ENCODE measurements around the gene AKT1S1. TPM values are rescaled to one million over a fixed set of nuclear protein-coding genes. Genes with fewer than 3 reads are reported as not detected.

Gene AKT1S1
- total RNA-seq, 1 experiment from 2014 or later = 70.6 TPM

GRCh38 chr19:49881672-49882394 lies 4.7 kb upstream of the AKT1S1 start:
- TF ChIP-seq, protein P1, sequence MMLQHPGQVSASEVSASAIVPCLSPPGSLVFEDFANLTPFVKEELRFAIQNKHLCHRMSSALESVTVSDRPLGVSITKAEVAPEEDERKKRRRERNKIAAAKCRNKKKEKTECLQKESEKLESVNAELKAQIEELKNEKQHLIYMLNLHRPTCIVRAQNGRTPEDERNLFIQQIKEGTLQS (IDR thresholded peaks at IDR 0.05) = no peak
- TF ChIP-seq ZFX (IDR thresholded peaks at IDR 0.05) = no peak
- no peak overlapping the region for H3K4me3 ChIP-seq (replicated peaks in 1 of 2; ENCODE audit: low read depth in 1 of 2, low read length in 2 of 2)
- H3K36me3 ChIP-seq (ENCODE audit: control insufficient read depth in 1 of 2, insufficient read depth in 2 of 2, low read length in 2 of 2) = peaks cover 12 to 18% of the 10 kb centered on the region in 2 experiments
- ATAC-seq (no peak), DNase-seq (ENCODE audit: low read depth, low spot score) (no peak)
- H3K27ac ChIP-seq (ENCODE audit: low read depth, low read length) = no peak overlapping the region
- no peaks in the 10 kb centered on the region for H3K27me3 ChIP-seq (ENCODE audit: insufficient read depth, low read length)
- peaks cover 0 to 6% of the 10 kb centered on the region in 2 experiments; a peak in 1 of 4 replicates for H3K9me3 ChIP-seq (ENCODE audit: control insufficient read depth in 1 of 2, insufficient read depth in 1 of 2, low read depth in 1 of 2, low read length in 2 of 2)
- no peak overlapping the region for H2AFZ ChIP-seq (ENCODE audit: low read depth, low read length, poor library complexity, severe bottlenecking)
- no peak overlapping the region for H3K9ac ChIP-seq (ENCODE audit: low read length)
- intact Hi-C loops (cut with micrococcal nuclease) = no loop called here
- H4K20me1 ChIP-seq (ENCODE audit: insufficient read depth) = no peaks in the 10 kb centered on the region
- no TSS peak for BruUV-seq (replicated peaks)
- ChIA-PET POLR2A (no interaction called here), CTCF (no interaction called here), RAD21 (ENCODE audit: low non-redundant PET in 1 of 2, low total read pairs in 2 of 2, uncharacterized antibody in 2 of 2, unreplicated experiment in 2 of 2) (no interaction called here)
- peaks cover 9 to 23% of the 10 kb centered on the region in 2 experiments for H3K4me1 ChIP-seq (ENCODE audit: control insufficient read depth in 1 of 2, insufficient read depth in 2 of 2, low read length in 2 of 2)
- H3K9me2 ChIP-seq (ENCODE audit: insufficient read depth) = no peaks in the 10 kb centered on the region
- peaks cover 9% of the 10 kb centered on the region; the same call in 1 of the 2 replicates for H3K79me2 ChIP-seq (ENCODE audit: insufficient read depth, low read length)
- no peak overlapping the region for H3K4me2 ChIP-seq (ENCODE audit: low read length)

DNA sequence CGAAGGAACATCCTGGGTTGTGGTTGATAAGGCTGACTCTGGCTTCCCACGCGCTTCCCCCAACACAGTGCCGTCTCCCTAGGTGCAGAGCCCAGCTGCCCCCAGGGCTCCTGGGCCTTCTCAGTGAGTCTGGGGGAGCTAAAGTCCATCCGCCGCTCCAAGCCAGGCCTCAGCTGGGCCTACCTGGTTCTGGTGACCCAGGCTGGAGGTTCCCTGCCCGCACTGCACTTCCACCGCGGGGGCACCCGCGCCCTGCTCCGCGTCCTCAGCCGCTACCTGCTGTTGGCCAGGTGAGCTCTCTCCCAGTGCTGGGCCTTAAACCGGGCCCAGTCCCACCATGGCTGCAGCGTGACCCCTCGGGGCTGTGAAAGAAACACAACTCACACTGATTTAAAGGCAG lies 4.0 kb upstream of the AKT1S1 start:
- Histone ChIP-seq H3K36me3 (ENCODE audit: control insufficient read depth in 1 of 2, insufficient read depth in 2 of 2, low read length in 2 of 2) (peaks cover 12 to 18% of the 10 kb centered on the region in 2 experiments), H2AFZ (ENCODE audit: low read depth, low read length, poor library complexity, severe bottlenecking) (no peak overlapping the region), H3K4me2 (ENCODE audit: low read length) (no peak overlapping the region), H3K4me1 (ENCODE audit: control insufficient read depth in 1 of 2, insufficient read depth in 2 of 2, low read length in 2 of 2) (peaks cover 9 to 23% of the 10 kb centered on the region in 2 experiments), H3K27ac (ENCODE audit: low read depth, low read length) (no peak overlapping the region), H3K9me2 (ENCODE audit: insufficient read depth) (no peaks in the 10 kb centered on the region), H3K9me3 (ENCODE audit: control insufficient read depth in 1 of 2, insufficient read depth in 1 of 2, low read depth in 1 of 2, low read length in 2 of 2) (peaks cover 0 to 6% of the 10 kb centered on the region in 2 experiments; a peak in 1 of 4 replicates), H4K20me1 (ENCODE audit: insufficient read depth) (no peaks in the 10 kb centered on the region), H3K79me2 (ENCODE audit: insufficient read depth, low read length) (peaks cover 9% of the 10 kb centered on the region; the same call in 1 of the 2 replicates), H3K4me3 (replicated peaks in 1 of 2; ENCODE audit: low read depth in 1 of 2, low read length in 2 of 2) (no peak overlapping the region), H3K27me3 (ENCODE audit: insufficient read depth, low read length) (no peaks in the 10 kb centered on the region), H3K9ac (ENCODE audit: low read length) (no peak overlapping the region)
- ChIA-PET POLR2A (no interaction called here), RAD21 (ENCODE audit: low non-redundant PET in 1 of 2, low total read pairs in 2 of 2, uncharacterized antibody in 2 of 2, unreplicated experiment in 2 of 2) (no interaction called here), CTCF (no interaction called here)
- BruUV-seq (replicated peaks) = no TSS peak
- no peak for TF ChIP-seq FOSL1 (IDR thresholded peaks at IDR 0.05; ENCODE audit: low read depth)
- TF ChIP-seq SP1 (IDR thresholded peaks at IDR 0.05; ENCODE audit: low read depth) = no peak
- TF ChIP-seq, protein P1 (IDR thresholded peaks at IDR 0.05) = no peak
- no peak for TF ChIP-seq ELF1 (IDR thresholded peaks at IDR 0.05; ENCODE audit: borderline replicate concordance, low read depth)
- intact Hi-C loops (cut with micrococcal nuclease) = no loop called here
- DNase-seq (ENCODE audit: low read depth, low spot score) (no peak), ATAC-seq (no peak)
